CD4-positive, alpha-beta T cell (primary cell): Measurements from ENCODE around the gene GATD1. TPM values are rescaled to one million over a fixed set of nuclear protein-coding genes. Genes with fewer than 3 reads are reported as not detected.

Source experiments
- ATAC-seq: fragments of 200-7000 bp; cut with Tn5 transposase; one replicate; pipeline ENCODE4 v1.10.0; 2022; ENCODE audit warnings: mild to moderate bottlenecking; ENCODE audit not compliant: poor library complexity
- CTCF ChIA-PET: fragments of 350-600 bp; sonication (Branson Sonifier 250); formaldehyde crosslinking; loops from one replicate; lab custom pipeline; 2021; ENCODE audit warnings: antibody characterized with exemption, inconsistent platforms; lab: Charles Lee
- POLR2A ChIA-PET: fragments of 350-600 bp; sonication (Branson Sonifier 250); formaldehyde crosslinking; loops from one replicate; lab custom pipeline; 2021; ENCODE audit warnings: antibody characterized with exemption, inconsistent platforms; lab: Charles Lee
- DNase-seq, 14 experiments: peaks; one replicate each; pipeline ENCODE4 v3.0.0-alpha.2; 2013 to 2020; ENCODE audit warnings: mixed read lengths in 2 of 14
- H3K27ac ChIP-seq, 2 donors: one replicate each; pipeline versions ENCODE4 v1.5.1 to v1.7.0; 2013; ENCODE audit warnings: low read length in 2 of 2, low read depth in 1 of 2, mild to moderate bottlenecking in 1 of 2
- H3K27me3 ChIP-seq, 2 experiments: 1 replicate in 1 of 2; 2 replicates in 1 of 2; pipeline versions ENCODE4 v1.6.1 to v1.7.0; 2013; ENCODE audit warnings: low read length in 2 of 2, control low read depth in 1 of 2, mild to moderate bottlenecking in 1 of 2, moderate library complexity in 1 of 2; ENCODE audit not compliant: insufficient read depth in 2 of 2, control insufficient read depth in 1 of 2
- H3K36me3 ChIP-seq: one replicate; pipeline ENCODE4 v1.6.1; 2013; ENCODE audit warnings: low read length, control low read depth; ENCODE audit not compliant: insufficient read depth
- H3K4me1 ChIP-seq: one replicate; pipeline ENCODE4 v1.6.1; 2013; ENCODE audit warnings: low read length, control low read depth; ENCODE audit not compliant: insufficient read depth
- H3K4me3 ChIP-seq: one replicate; pipeline ENCODE4 v1.5.1; 2013; ENCODE audit warnings: mild to moderate bottlenecking, low read length, moderate library complexity
- H3K9me3 ChIP-seq, 2 experiments: 1 replicate in 1 of 2; 2 replicates in 1 of 2; pipeline versions ENCODE4 v1.6.1 to v1.7.0; 2013; ENCODE audit warnings: low read length in 2 of 2, mild to moderate bottlenecking in 2 of 2, control low read depth in 1 of 2, moderate library complexity in 1 of 2; ENCODE audit not compliant: control insufficient read depth in 1 of 2, insufficient read depth in 1 of 2
- H3K27ac Mint-ChIP-seq: one replicate; pipeline ENCODE4 v1.8.0; 2020; ENCODE audit warnings: mixed read lengths
- H3K27me3 Mint-ChIP-seq: one replicate; pipeline ENCODE4 v1.8.0; 2021; ENCODE audit warnings: mixed read lengths
- H3K36me3 Mint-ChIP-seq: one replicate; pipeline ENCODE4 v1.8.0; 2021; ENCODE audit warnings: low read depth, mixed read lengths
- H3K4me1 Mint-ChIP-seq: one replicate; pipeline ENCODE4 v1.8.0; 2021; ENCODE audit warnings: low read depth, mixed read lengths
- H3K4me3 Mint-ChIP-seq: one replicate; pipeline ENCODE4 v1.8.0; 2020; ENCODE audit warnings: mild to moderate bottlenecking, mixed read lengths
- H3K9me3 Mint-ChIP-seq: one replicate; pipeline ENCODE4 v1.8.0; 2020; ENCODE audit warnings: mixed read lengths
- CTCF ChIP-seq: fragments of 200-600 bp; IDR thresholded peaks from one replicate; pipeline ENCODE4 v1.8.0; 2022; ENCODE audit warnings: antibody characterized with exemption, mild to moderate bottlenecking
- intact Hi-C, 2 experiments: fragments of 100-400 bp; cut with DNase I in 1 of 2; cut with micrococcal nuclease in 1 of 2; formaldehyde crosslinking; loops; one replicate each; pipeline versions ENCODE4 v1.15.1 to v1.9.0; 2023 to 2025; cut with DNase I, micrococcal nuclease
- total RNA-seq, 174 experiments: library from RNA in 2 of 174; stranded (reverse) in 2 of 174; gene quantifications; one replicate each; pipeline ENCODE4 v1.2.3 and lab custom pipeline; 2021 to 2026

Gene GATD1
- total RNA-seq, 2 experiments from 2014 or later = 14.7 to 16.1 TPM

- CTCF ChIA-PET = interaction anchor here (0.5 kb wide), 1 partner anchor 770 kb away, joined by 3 read pairs; no protein-coding TSS in a partner anchor
- no peaks in the 10 kb centered on the region for H3K27me3 ChIP-seq
- H3K27me3 Mint-ChIP-seq = no peaks in the 10 kb centered on the region
- no peak overlapping the region for H3K27ac Mint-ChIP-seq
- no peak overlapping the region for H3K27ac ChIP-seq
- H3K4me1 ChIP-seq = peaks cover 32% of the 10 kb centered on the region
- POLR2A ChIA-PET = interaction anchor here (1.0 to 1.4 kb wide), 2 partner anchors 9 to 17 kb away, joined by 3 read pairs; partner anchors contain the start of gene CD151
- peak overlapping the region; percentile 15 for H3K4me3 Mint-ChIP-seq
- H3K9me3 ChIP-seq = no peaks in the 10 kb centered on the region
- no peak for DNase-seq
- H3K4me1 Mint-ChIP-seq = peaks cover 14% of the 10 kb centered on the region
- H3K36me3 Mint-ChIP-seq = peaks cover 30% of the 10 kb centered on the region
- no peak for ATAC-seq
- no peak overlapping the region for H3K4me3 ChIP-seq
- intact Hi-C loops = no loop called here
- no peaks in the 10 kb centered on the region for H3K9me3 Mint-ChIP-seq
- peaks cover 31% of the 10 kb centered on the region for H3K36me3 ChIP-seq
- no peak for TF ChIP-seq CTCF
These were observed 38.6 kb upstream of the GATD1 start for GRCh38 chr11:815675-816432.

GRCh38 chr11:813456-814096 lies 36.3 kb upstream of the GATD1 start:
- H3K9me3 Mint-ChIP-seq = no peaks in the 10 kb centered on the region
- no peak for DNase-seq
- no peak for TF ChIP-seq CTCF
- no peak overlapping the region for H3K4me3 ChIP-seq
- peaks cover 33% of the 10 kb centered on the region for H3K4me1 ChIP-seq
- H3K4me1 Mint-ChIP-seq = peaks cover 28% of the 10 kb centered on the region
- no peaks in the 10 kb centered on the region for H3K27me3 ChIP-seq
- intact Hi-C loops = no loop called here
- no peaks in the 10 kb centered on the region for H3K27me3 Mint-ChIP-seq
- peak overlapping the region; percentile 65 for H3K4me3 Mint-ChIP-seq
- peaks cover 36% of the 10 kb centered on the region for H3K36me3 Mint-ChIP-seq
- peaks cover 31% of the 10 kb centered on the region for H3K36me3 ChIP-seq
- H3K9me3 ChIP-seq = no peaks in the 10 kb centered on the region
- CTCF ChIA-PET = no interaction called here
- ATAC-seq = no peak
- H3K27ac Mint-ChIP-seq = no peak overlapping the region
- POLR2A ChIA-PET = interaction anchor here (0.6 kb wide), 1 partner anchor 12 kb away, joined by 3 read pairs; no protein-coding TSS in a partner anchor
- no peak overlapping the region for H3K27ac ChIP-seq

- DNase-seq (no peak), ATAC-seq (no peak)
- Mint-ChIP-seq H3K9me3 (no peaks in the 10 kb centered on the region), H3K36me3 (peaks cover 36% of the 10 kb centered on the region), H3K4me3 (no peak overlapping the region), H3K27ac (no peak overlapping the region), H3K4me1 (peaks cover 30% of the 10 kb centered on the region), H3K27me3 (no peaks in the 10 kb centered on the region)
- Histone ChIP-seq H3K27me3 (no peaks in the 10 kb centered on the region), H3K27ac (no peak overlapping the region), H3K4me1 (peaks cover 33% of the 10 kb centered on the region), H3K4me3 (no peak overlapping the region), H3K36me3 (peaks cover 31% of the 10 kb centered on the region), H3K9me3 (no peaks in the 10 kb centered on the region)
- POLR2A ChIA-PET = interaction anchor here (0.6 kb wide), 1 partner anchor 11 kb away, joined by 3 read pairs; no protein-coding TSS in a partner anchor
- CTCF ChIA-PET = no interaction called here
- no peak for TF ChIP-seq CTCF
- intact Hi-C loops = no loop called here
These were observed 35.8 kb upstream of the GATD1 start for GRCh38 chr11:813072-813455.
